ENCODE measurements around the gene SLC6A6.

- TF ChIP-seq EZH2 (IDR thresholded peaks at IDR 0.05; ENCODE audit: insufficient read depth, poor library complexity, severe bottlenecking) (no peak), EZH2phosphoT487 (IDR thresholded peaks at IDR 0.05; ENCODE audit: insufficient read depth, low read depth) (no peak)
Observed at GRCh38 chr3:14513566-14514322, 111.3 kb downstream of the SLC6A6 start.
